Ishikawa (cell line): ENCODE data around the gene APLF.

ENCODE experiments used
- CEBPB ChIP-seq: IDR thresholded peaks from 2 replicates; pipeline ENCODE4 v1.6.1; 2012
- CREB1 ChIP-seq: IDR thresholded peaks from 2 replicates; pipeline ENCODE4 v1.6.1; 2012; ENCODE audit warnings: low read depth
- EGR1 ChIP-seq: IDR thresholded peaks from 2 replicates; pipeline ENCODE4 v1.6.1; 2012
- EP300 ChIP-seq: IDR thresholded peaks from 2 replicates; pipeline ENCODE4 v1.6.1; 2012; ENCODE audit warnings: borderline replicate concordance
- FOXM1 ChIP-seq: IDR thresholded peaks from 2 replicates; pipeline ENCODE4 v1.6.1; 2012; ENCODE audit warnings: low read depth, borderline replicate concordance
- MAX ChIP-seq: IDR thresholded peaks from 2 replicates; pipeline ENCODE4 v1.6.1; 2012
- NFIC ChIP-seq: IDR thresholded peaks from 2 replicates; pipeline ENCODE4 v1.6.1; 2012
- RAD21 ChIP-seq: IDR thresholded peaks from 2 replicates; pipeline ENCODE4 v1.6.1; 2012; ENCODE audit warnings: low read depth
- REST ChIP-seq: IDR thresholded peaks from 2 replicates; pipeline ENCODE4 v1.6.1; 2012; ENCODE audit warnings: low read depth, mild to moderate bottlenecking
- TAF1 ChIP-seq: IDR thresholded peaks from 2 replicates; pipeline ENCODE4 v1.6.1; 2012; ENCODE audit warnings: low read depth, mild to moderate bottlenecking
- TCF12 ChIP-seq: IDR thresholded peaks from 2 replicates; pipeline ENCODE4 v1.6.1; 2012; ENCODE audit warnings: low read depth
- TEAD4 ChIP-seq: IDR thresholded peaks from 2 replicates; pipeline ENCODE4 v1.6.1; 2012
- YY1 ChIP-seq: IDR thresholded peaks from 2 replicates; pipeline ENCODE4 v1.6.1; 2012; ENCODE audit warnings: low read depth
- ZBTB7A ChIP-seq: IDR thresholded peaks from 2 replicates; pipeline ENCODE4 v1.6.1; 2012; ENCODE audit warnings: low read depth
- TF ChIP-seq, protein P1 (sequence below): IDR thresholded peaks from 2 replicates; pipeline ENCODE4 v1.6.1; 2012

APLF gene

DNA sequence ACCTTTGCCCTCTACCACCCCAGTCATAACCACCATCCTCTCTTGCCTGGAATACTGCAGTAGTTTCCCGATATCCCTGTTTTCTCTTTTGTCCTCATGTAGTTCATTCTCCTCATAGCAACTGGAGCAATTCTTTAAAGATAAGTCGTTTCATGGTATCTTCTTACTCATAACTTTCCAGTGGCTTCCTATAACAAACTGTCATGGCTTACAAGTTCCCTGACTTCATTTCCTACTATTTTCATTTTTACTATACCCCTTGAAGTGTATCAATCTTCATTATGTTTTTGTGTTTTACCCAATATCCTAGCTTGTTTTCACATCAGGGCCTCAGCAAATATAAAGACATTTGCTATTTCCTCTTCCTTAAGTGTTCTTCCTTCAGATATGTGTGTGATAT is 92.3 kb downstream of the APLF start:
- TF ChIP-seq EP300, result no peak
- TF ChIP-seq, protein P1, sequence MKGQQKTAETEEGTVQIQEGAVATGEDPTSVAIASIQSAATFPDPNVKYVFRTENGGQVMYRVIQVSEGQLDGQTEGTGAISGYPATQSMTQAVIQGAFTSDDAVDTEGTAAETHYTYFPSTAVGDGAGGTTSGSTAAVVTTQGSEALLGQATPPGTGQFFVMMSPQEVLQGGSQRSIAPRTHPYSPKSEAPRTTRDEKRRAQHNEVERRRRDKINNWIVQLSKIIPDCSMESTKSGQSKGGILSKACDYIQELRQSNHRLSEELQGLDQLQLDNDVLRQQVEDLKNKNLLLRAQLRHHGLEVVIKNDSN, result no peak
- no peak for TF ChIP-seq MAX

- no peak for TF ChIP-seq CEBPB
Observed at GRCh38 chr2:68560545-68560944, 93.2 kb downstream of the APLF start.

DNA sequence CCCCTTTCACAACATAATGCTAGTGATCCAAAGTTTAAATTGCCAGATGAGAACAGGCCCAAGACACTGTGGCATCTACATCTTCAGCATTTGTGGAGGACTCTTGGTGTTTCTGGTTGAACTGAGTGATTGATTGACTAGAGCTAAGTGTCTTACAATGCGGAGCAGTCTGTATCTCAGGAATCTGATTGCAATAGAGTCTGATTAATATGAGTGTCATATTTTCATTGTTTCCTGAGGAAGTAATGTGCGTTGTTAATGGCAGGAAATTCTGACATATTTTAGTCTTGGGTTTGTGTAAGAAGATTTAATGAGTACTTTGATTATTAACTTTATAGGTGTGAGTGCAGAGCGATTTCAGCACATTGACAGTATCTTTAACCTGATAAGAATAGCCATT is 94.0 kb downstream of the APLF start:
- TF ChIP-seq CREB1 (no peak), TAF1 (no peak), TCF12 (no peak), YY1 (no peak), MAX (no peak), FOXM1 (no peak), EGR1 (no peak), NFIC (no peak), REST (no peak), TEAD4 (no peak), CEBPB (no peak)
- TF ChIP-seq, protein P1, result no peak

DNA sequence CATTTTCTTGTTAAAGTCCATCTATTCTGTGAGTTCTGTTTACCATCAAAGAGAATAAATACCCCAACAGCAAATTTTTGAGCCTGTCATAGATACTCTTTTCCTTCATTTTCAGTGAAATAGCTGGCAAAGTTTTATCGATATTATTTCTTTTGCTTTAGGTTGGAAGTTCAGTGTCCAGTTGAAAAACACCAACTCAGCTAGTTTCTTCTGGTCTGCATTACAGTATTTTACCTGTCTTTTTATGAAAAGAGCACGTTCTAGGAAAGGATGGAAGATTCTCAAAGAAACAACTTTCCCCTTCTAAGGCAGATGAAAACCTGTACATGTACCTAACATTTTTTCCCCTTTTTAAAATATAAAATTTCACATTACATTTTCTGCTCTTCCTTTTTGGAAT is 95.5 kb downstream of the APLF start:
- TF ChIP-seq EGR1 (no peak), YY1 (no peak), RAD21 (no peak), EP300 (no peak), REST (no peak), TEAD4 (no peak), ZBTB7A (no peak), CEBPB (no peak), FOXM1 (no peak), NFIC (no peak), TCF12 (no peak), MAX (no peak), TAF1 (no peak), CREB1 (no peak)
- TF ChIP-seq, protein P1, result no peak

GRCh38 chr2:68564426-68564825 is 97.0 kb downstream of the APLF start:
- TF ChIP-seq MAX, result no peak
- no peak for TF ChIP-seq CEBPB
- TF ChIP-seq FOXM1, result no peak
- TF ChIP-seq TCF12, result no peak
- TF ChIP-seq YY1, result no peak
- TF ChIP-seq EGR1, result no peak
- TF ChIP-seq RAD21, result no peak
- no peak for TF ChIP-seq NFIC
- TF ChIP-seq TEAD4, result no peak

DNA sequence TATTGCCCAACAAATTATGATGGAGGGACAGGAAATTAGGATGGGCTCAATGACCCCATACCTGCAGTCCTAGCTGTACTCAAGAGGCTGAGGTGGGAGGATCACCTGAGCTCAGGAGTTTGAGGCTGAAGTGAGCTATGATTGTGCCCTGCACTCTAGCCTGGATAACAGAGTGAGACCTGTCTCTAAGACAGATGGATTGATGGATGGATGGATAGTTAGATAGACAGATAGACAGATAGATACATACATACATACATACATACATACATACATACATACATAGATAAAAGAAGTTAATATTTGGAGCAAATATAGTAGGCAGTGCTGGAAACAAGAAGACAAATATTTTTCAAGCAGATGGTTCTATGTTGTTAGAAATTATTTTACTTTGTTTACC is 97.9 kb downstream of the APLF start:
- TF ChIP-seq RAD21 (no peak), EGR1 (no peak)
